Fibroblast of villous mesenchyme (primary cell): ENCODE results near the gene DROSHA. TPM values are rescaled to one million over a fixed set of nuclear protein-coding genes. Genes with fewer than 3 reads are reported as not detected.
A peak's percentile ranks its signal among the peaks of the same experiment; 100 is the strongest.
"Not testable (repeated sequence)": the region's sequence is repeated elsewhere in the genome, so short reads cannot be mapped to it uniquely, and the experiment has no call there.

Experiments
- DNase-seq: peaks from one replicate; pipeline ENCODE4 v3.0.0-alpha.2; 2010; ENCODE audit warnings: low read depth
- H3K4me3 ChIP-seq: 2 replicates; pipeline ENCODE4 v1.5.1; 2011; ENCODE audit warnings: low read depth, mild to moderate bottlenecking, low read length
- total RNA-seq: library from RNA; depleted of rRNA; stranded (reverse); fragments of >200 nt; gene quantifications from 2 replicates; pipeline ENCODE4 v1.2.3, GENCODE V29; 2012
- TF ChIP-seq, protein P1 (sequence below): IDR thresholded peaks from 2 replicates; pipeline ENCODE4 v1.5.1; 2012; ENCODE audit warnings: low read depth, mild to moderate bottlenecking, low read length; ENCODE audit not compliant: insufficient read depth

Gene DROSHA
- total RNA-seq, 1 donor, result 54.8 TPM

GRCh38 chr5:31366941-31367340, 165.0 kb downstream of the DROSHA start:
- H3K4me3 ChIP-seq, result no peak overlapping the region
- no peak for DNase-seq
- TF ChIP-seq, protein P1, sequence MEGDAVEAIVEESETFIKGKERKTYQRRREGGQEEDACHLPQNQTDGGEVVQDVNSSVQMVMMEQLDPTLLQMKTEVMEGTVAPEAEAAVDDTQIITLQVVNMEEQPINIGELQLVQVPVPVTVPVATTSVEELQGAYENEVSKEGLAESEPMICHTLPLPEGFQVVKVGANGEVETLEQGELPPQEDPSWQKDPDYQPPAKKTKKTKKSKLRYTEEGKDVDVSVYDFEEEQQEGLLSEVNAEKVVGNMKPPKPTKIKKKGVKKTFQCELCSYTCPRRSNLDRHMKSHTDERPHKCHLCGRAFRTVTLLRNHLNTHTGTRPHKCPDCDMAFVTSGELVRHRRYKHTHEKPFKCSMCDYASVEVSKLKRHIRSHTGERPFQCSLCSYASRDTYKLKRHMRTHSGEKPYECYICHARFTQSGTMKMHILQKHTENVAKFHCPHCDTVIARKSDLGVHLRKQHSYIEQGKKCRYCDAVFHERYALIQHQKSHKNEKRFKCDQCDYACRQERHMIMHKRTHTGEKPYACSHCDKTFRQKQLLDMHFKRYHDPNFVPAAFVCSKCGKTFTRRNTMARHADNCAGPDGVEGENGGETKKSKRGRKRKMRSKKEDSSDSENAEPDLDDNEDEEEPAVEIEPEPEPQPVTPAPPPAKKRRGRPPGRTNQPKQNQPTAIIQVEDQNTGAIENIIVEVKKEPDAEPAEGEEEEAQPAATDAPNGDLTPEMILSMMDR, result no peak

DNA sequence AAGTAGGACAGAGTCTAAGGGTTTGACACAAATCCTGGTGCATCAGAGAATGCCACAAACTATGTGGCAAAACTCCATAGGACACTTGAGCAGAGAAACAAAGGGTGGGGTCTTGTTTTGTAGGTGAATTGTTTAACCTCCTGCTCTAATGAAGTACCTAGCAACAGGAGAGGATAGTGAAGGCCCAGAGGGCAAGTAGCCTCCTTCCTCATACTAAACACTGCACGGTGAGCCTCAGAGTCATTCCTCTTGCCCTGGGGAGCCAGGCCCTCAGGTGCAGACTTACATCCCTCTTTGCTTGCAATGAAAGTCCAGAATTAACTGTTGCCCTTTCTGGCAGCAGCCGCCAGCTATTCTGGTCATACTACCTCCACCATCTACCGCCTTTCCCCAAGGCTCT, 166.1 kb downstream of the DROSHA start:
- TF ChIP-seq, protein P1, result no peak
- no peak for DNase-seq
- H3K4me3 ChIP-seq, result no peak overlapping the region

- DNase-seq, result no peak
- TF ChIP-seq, protein P1, result no peak
- H3K4me3 ChIP-seq, result no peak overlapping the region
Observed at GRCh38 chr5:31364881-31365636, 166.8 kb downstream of the DROSHA start.

DNA sequence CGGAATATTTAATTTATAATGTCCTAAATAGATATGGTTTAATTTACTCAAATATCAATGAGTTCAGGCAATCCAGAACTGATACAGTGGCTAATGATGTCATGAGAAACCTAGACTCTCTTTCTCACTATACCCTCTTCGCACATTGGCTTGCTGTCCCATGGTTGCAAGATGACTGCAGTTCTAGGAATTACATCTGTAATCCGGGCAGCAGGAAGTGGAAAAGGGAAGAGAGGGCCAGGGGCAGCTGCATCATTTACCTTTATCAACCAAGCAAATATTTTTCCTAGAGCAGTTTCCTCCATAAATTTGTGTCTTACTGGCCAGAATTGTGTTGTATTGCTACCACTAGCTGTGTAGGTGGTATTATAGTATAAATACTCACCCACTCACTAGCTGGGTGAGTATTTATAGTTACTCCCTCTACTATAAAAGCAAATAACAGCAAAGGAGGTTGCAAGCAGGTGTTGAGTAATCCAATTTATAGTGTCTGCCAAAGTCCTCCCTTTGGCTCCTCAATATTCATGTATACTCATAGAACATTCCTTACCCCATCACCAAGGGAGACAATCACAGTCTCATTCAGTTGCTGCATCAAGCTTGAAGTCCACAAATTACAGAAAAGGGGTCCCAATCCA, 168.8 kb downstream of the DROSHA start:
- no peak for DNase-seq
- no peak overlapping the region for H3K4me3 ChIP-seq
- TF ChIP-seq, protein P1, result no peak

DNA sequence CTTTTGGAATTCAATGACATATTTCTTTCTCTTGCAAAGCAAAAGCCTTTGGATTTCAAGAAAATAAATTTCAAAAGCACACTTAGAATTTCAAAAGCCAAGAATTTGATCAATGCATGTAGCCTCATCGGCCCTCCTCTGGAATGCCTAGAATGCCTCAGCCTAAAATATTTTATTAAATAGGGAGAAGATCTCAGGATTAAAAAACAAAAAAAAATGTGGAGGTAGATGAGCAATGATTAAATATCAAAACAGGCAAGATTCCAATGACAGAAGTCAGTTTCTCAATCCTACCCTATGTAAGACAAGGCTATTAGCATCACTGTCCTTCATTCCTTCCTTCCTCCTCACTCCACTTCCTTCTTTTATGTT, 169.4 kb downstream of the DROSHA start:
- no peak for DNase-seq
- TF ChIP-seq, protein P1, result no peak
- H3K4me3 ChIP-seq, result no peak overlapping the region

GRCh38 chr5:31361704-31362528, 170.0 kb downstream of the DROSHA start:
- DNase-seq, H3K4me3 ChIP-seq: not testable (repeated sequence)

DNA sequence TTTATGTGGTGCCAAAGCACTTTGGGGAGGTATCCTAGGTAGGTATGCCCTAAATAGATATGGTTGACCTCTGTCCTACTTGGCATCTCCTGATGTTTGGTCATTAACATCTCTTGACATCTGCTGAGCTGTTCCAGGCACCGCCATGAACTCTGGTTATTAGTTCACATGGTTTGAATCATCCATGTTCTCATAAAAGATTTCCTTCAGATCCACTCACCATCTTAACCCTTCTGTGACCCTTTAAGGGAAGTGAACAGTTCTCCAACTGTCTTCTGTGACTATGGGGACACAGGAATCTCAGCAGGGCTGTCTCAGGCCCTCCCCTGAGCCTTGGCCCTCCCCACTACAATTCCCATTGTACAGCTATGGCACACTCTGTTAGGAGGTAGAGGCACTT, 170.7 kb downstream of the DROSHA start:
- TF ChIP-seq, protein P1, result no peak

More for the DNA sequence above, 170.7 kb downstream of the DROSHA start:
- peak; percentile 77 for DNase-seq
- no peak overlapping the region for H3K4me3 ChIP-seq
